ENCODE results near the gene MAPKAPK3.
A peak's percentile ranks its signal among the peaks of the same experiment; 100 is the strongest.

MAPKAPK3 gene

GRCh38 chr3:50610992-50611463 is 5.9 kb upstream of the MAPKAPK3 start:
- TF ChIP-seq ARNTL (CRISPR knock-in tag; IDR thresholded peaks at IDR 0.05; ENCODE audit: borderline replicate concordance, low read depth) = no peak
- no peak for TF ChIP-seq ISL1 (CRISPR knock-in tag; IDR thresholded peaks at IDR 0.05)
- TF ChIP-seq ZFP30 (CRISPR knock-in tag; IDR thresholded peaks at IDR 0.05) = no peak
- TF ChIP-seq RARB (CRISPR knock-in tag; IDR thresholded peaks at IDR 0.05) = no peak
- TF ChIP-seq CREB5 (CRISPR knock-in tag; IDR thresholded peaks at IDR 0.05; ENCODE audit: low read depth) = no peak
- no peak for TF ChIP-seq SNAI2 (CRISPR knock-in tag; IDR thresholded peaks at IDR 0.05)
- TF ChIP-seq PATZ1 (CRISPR knock-in tag; IDR thresholded peaks at IDR 0.05; ENCODE audit: borderline replicate concordance) = no peak
- TF ChIP-seq TOX (CRISPR knock-in tag; IDR thresholded peaks at IDR 0.05; ENCODE audit: borderline replicate concordance) = no peak
- no peak for TF ChIP-seq BACH2 (CRISPR knock-in tag; IDR thresholded peaks at IDR 0.05; ENCODE audit: borderline replicate concordance)
- no peak for TF ChIP-seq ZNF565 (CRISPR knock-in tag; conservative IDR thresholded peaks at IDR 0.05; ENCODE audit: low read depth)
- no peak for TF ChIP-seq TSHZ2 (CRISPR knock-in tag; IDR thresholded peaks at IDR 0.05)
- no peak for TF ChIP-seq ZNF8 (CRISPR knock-in tag; IDR thresholded peaks at IDR 0.05)
- TF ChIP-seq TCF4 (CRISPR knock-in tag; IDR thresholded peaks at IDR 0.05; ENCODE audit: borderline replicate concordance) = no peak
- no peak for TF ChIP-seq CSDC2 (CRISPR knock-in tag; IDR thresholded peaks at IDR 0.05)
- TF ChIP-seq ZC3H10 (CRISPR knock-in tag; IDR thresholded peaks at IDR 0.05) = no peak
- TF ChIP-seq PPARA (CRISPR knock-in tag; IDR thresholded peaks at IDR 0.05; ENCODE audit: borderline replicate concordance) = no peak
- TF ChIP-seq OSR1 (CRISPR knock-in tag; IDR thresholded peaks at IDR 0.05) = no peak
- TF ChIP-seq ZFP3 (CRISPR knock-in tag; IDR thresholded peaks at IDR 0.05) = no peak
- no peak for TF ChIP-seq ESRRG (CRISPR knock-in tag; IDR thresholded peaks at IDR 0.05)
- ATAC-seq = no peak

DNA sequence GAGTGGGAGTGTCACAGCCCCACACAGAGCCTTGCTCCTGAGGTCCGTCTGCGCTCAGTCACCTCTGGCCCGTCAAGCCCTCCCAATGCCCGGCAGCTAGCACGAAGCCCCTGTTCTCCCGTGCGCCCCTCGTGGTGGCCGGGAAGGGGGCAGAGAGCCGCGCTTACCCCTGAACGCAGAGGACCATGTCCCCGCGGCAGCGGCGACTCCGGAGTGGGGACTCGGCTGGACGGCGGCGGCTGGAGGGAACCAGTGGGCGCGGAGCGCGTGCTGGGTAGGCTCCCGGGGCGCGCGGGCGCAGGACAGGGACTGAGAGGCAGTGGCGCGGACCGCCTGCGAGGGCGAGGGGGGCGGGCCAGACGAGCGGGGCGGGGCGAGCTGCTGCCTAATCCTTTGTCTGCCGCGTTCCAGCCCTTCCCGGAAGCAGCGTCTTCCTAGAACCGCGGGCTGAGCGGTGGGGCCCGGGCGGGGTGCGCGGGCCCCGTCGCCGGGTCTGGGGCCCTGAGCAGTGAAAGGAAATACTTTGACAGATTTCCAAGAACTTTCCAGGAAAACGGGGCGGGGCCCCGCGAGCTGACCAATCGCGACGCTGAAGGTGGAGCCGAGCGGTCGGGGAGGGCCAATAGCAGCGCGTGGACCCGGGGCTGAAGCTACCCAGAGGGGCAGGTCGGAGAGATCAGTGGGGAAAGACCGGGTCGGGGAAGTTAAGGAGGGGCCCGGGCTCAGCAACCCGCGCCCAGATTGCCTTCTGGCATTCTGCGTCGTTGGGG is 5.3 kb upstream of the MAPKAPK3 start, which contains the start of gene CISH:
CISH (minus strand) TSS at position 311 of the 770 bp plus-strand sequence; CDS start at position 187, 124 bp downstream.
- ATAC-seq = peak; percentile 83
- 0 out of 2 replicates have a peak, but pooled peaks have one; percentile 15 for TF ChIP-seq CSDC2 (CRISPR knock-in tag; IDR thresholded peaks at IDR 0.05)
- TF ChIP-seq PATZ1 (CRISPR knock-in tag; IDR thresholded peaks at IDR 0.05; ENCODE audit: borderline replicate concordance) = no peak
- TF ChIP-seq ARNTL (CRISPR knock-in tag; IDR thresholded peaks at IDR 0.05; ENCODE audit: borderline replicate concordance, low read depth) = no peak
- peak; percentile 42; the same call in 1 of the 2 replicates for TF ChIP-seq ZNF8 (CRISPR knock-in tag; IDR thresholded peaks at IDR 0.05)

DNA sequence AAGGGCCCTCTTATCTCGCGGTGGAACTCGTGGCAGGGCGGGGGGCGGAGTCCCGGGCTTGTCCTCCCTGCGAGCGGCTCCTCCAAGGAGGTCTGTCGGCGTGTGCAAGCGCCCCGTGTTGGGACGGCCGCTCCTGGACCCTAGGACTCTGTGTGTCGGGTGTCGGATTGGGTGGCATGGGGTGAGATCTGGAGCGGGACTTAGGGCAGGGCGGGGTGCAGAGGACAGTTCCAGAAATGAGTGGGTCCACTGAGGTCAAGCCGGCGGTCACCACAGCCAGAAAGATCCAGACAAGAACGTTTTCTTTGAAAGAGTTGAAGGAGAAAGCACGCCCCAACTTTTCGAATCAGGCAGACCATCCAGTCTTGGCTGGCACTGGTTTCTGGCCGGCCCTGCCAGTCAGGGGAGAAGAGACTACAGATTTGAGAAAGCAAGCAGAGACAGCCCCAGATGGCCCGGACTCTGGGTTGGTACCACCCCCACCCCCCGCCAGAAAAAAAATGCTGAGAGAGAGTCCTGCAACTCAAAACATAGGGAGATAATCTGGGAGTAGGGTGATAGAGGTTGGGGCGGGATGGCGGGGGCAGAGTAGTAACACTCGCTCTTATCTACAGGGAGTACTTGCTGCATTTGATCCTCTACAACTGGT is 4.6 kb upstream of the MAPKAPK3 start:
- TF ChIP-seq POU6F1 (CRISPR knock-in tag; IDR thresholded peaks at IDR 0.05; ENCODE audit: borderline replicate concordance, low read depth) (no peak), CSDC2 (CRISPR knock-in tag; IDR thresholded peaks at IDR 0.05) (no peak), ESRRG (CRISPR knock-in tag; IDR thresholded peaks at IDR 0.05) (no peak), RARB (CRISPR knock-in tag; IDR thresholded peaks at IDR 0.05) (no peak), ZFP3 (CRISPR knock-in tag; IDR thresholded peaks at IDR 0.05) (no peak), ZNF565 (CRISPR knock-in tag; conservative IDR thresholded peaks at IDR 0.05; ENCODE audit: low read depth) (no peak), TCF4 (CRISPR knock-in tag; IDR thresholded peaks at IDR 0.05; ENCODE audit: borderline replicate concordance) (no peak), TSHZ2 (CRISPR knock-in tag; IDR thresholded peaks at IDR 0.05) (no peak)
- peak; percentile 37 for ATAC-seq
